ENCODE data around the gene BAIAP2.
A peak's percentile ranks its signal among the peaks of the same experiment; 100 is the strongest.

The BAIAP2 gene

DNA sequence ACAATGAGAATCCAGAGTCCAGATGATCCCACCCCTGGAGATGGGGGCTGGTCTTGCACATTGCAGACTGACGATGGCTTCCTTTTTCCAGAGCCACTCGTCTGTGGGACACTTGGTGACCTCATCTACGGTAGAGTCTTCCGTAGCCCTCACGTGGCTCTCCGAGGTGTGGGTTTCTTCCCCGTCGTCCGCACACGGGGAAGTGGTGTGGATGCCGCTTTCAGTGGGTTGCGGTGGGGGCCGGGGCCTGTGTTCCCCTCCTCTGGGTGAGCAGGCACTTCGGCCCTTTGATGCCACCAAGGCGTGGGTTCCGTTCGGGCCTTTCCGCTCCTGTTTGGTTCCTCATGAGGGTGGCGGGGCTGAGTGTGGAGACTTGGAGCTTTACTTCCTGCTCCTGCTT, 21.4 kb downstream of the BAIAP2 start:
- no peak overlapping the region for H3K4me3 ChIP-seq (ENCODE audit: low read depth, low read length)
- TF ChIP-seq, protein P1, sequence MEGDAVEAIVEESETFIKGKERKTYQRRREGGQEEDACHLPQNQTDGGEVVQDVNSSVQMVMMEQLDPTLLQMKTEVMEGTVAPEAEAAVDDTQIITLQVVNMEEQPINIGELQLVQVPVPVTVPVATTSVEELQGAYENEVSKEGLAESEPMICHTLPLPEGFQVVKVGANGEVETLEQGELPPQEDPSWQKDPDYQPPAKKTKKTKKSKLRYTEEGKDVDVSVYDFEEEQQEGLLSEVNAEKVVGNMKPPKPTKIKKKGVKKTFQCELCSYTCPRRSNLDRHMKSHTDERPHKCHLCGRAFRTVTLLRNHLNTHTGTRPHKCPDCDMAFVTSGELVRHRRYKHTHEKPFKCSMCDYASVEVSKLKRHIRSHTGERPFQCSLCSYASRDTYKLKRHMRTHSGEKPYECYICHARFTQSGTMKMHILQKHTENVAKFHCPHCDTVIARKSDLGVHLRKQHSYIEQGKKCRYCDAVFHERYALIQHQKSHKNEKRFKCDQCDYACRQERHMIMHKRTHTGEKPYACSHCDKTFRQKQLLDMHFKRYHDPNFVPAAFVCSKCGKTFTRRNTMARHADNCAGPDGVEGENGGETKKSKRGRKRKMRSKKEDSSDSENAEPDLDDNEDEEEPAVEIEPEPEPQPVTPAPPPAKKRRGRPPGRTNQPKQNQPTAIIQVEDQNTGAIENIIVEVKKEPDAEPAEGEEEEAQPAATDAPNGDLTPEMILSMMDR (IDR thresholded peaks at IDR 0.05; ENCODE audit: control insufficient read depth, extremely low read depth, insufficient read depth): no peak
- no peak for DNase-seq (ENCODE audit: low read depth)

DNA sequence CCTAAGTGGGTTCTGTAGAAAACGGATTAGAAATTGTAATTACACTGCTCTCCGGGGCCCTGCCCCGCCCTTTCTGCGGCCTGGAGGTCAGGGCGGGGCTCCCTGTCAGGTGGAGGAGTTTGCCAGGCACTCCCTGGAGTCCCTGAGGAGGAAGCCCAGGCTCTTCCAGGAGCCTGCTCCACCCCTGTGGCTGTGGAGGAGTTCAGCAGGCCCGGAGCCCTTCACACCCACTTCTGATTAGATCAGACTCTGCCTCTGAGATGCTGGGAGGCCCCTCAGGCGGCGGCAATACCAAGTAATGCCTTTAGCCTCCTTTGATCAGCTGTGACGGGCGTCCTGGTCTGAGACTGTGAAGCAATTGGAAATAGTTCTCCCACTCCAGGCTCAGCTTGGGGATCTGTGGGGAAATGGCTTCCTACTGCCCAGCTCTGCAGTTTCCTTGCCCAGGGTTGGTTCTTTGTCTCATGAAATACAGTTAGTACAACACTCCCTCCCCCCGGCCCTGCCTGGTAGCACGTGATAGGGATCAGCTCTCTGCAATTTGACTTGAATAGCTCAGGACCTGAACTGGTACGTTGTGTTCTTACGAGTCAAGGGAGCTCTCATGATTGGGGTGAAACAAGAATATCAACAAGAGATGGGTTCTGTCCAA, 22.3 kb downstream of the BAIAP2 start:
- DNase-seq (ENCODE audit: low read depth): peak; percentile 67
- peak overlapping the region; percentile 16; the same call in 1 of the 2 replicates for H3K4me3 ChIP-seq (ENCODE audit: low read depth, low read length)
- TF ChIP-seq, protein P1 (IDR thresholded peaks at IDR 0.05; ENCODE audit: control insufficient read depth, extremely low read depth, insufficient read depth): no peak

DNA sequence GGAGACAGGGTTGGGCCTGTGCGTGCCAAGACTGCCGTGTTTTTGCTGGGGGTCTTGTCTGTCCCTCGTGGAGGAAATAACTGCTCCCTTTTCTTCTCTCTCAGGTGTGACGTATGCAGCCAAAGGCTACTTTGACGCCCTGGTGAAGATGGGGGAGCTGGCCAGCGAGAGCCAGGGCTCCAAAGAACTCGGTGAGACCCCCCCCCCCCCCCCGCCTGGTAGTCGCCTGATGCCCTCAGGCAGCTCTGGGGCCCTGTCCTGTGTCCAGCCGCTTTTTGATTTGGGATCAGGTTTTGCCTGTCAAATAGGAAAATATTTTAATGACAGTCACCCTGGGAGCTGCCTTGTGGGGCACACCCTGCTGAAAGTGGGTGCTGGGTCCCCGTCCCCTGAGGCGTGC, 22.8 kb downstream of the BAIAP2 start:
- no peak overlapping the region for H3K4me3 ChIP-seq (ENCODE audit: low read depth, low read length)
- TF ChIP-seq, protein P1 (IDR thresholded peaks at IDR 0.05; ENCODE audit: control insufficient read depth, extremely low read depth, insufficient read depth): no peak
- no peak for DNase-seq (ENCODE audit: low read depth)

DNA sequence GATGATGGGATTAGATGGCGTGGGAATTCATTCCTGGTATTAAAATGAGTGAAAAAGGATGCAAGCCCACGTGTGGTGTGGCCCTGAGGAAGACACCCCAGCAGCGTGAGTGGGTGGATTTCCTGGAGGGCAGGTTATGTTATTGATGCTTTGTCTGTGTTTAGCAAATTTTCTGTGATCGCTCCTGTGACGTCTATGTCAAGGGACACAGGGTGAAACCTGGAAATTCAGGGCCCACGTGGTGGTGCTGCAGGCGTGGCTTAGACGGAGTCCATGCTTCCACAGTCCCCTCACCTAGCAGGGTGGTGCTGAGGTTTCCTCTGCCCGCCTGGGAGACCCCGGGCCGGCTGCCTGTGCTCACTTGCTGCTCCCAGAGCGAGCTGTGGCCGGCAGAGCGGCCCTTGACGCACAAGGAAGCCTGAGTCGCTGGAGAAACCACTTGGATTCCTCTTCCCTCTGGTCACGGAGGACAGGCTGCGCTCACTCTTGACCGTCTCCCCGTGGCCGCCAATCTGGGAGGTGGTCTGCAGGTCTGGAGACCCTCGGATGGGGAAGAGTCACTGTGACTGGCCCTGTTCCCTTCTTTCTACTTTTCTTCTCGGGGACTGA, 23.4 kb downstream of the BAIAP2 start:
- TF ChIP-seq, protein P1 (IDR thresholded peaks at IDR 0.05; ENCODE audit: control insufficient read depth, extremely low read depth, insufficient read depth): no peak
- no peak for DNase-seq (ENCODE audit: low read depth)
- no peak overlapping the region for H3K4me3 ChIP-seq (ENCODE audit: low read depth, low read length)

DNA sequence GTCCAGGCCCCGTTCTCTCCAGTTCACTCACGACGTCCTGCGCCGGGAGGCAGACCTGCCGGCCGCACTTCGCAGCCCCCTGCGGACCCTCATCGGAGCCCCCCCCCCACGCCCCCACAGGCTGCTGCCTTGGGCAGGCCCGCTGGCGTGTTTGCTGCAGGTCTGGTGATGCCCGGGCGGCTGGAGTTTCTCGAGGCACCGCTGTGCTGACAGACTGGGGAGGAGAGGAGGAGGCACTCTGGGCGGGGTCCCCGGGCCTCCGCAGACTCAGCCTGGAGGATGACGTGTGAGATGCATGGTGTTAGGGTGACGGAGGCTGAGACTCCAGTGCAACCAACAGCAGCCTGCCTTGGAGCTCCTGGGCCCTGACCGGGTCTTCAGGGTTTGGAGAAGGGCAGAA, 24.1 kb downstream of the BAIAP2 start:
- TF ChIP-seq, protein P1 (IDR thresholded peaks at IDR 0.05; ENCODE audit: control insufficient read depth, extremely low read depth, insufficient read depth): no peak
- no peak overlapping the region for H3K4me3 ChIP-seq (ENCODE audit: low read depth, low read length)
- DNase-seq (ENCODE audit: low read depth): no peak

DNA sequence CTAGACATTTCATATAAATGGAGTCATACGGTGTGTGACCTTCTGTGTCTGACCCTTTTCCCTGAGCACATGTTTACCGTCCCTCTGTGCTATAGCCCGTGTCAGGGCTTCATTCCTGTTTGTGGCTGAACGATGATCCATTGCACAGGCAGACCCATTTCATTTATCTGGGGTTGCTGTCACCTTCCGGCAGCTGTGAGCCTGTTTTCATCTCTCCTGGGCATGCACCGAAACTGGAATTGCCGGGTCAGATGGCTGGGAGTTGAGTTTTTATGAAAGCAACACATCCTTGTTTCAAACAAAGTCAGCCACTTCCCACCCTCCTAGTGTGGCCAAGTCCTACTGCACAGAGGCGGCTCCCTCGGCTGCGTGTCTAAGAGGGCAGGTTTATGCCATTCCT, 25.5 kb downstream of the BAIAP2 start:
- no peak for DNase-seq (ENCODE audit: low read depth)
- TF ChIP-seq, protein P1 (IDR thresholded peaks at IDR 0.05; ENCODE audit: control insufficient read depth, extremely low read depth, insufficient read depth): no peak
- H3K4me3 ChIP-seq (ENCODE audit: low read depth, low read length): no peak overlapping the region

Data from LNCaP clone FGC (cell line).